Stimulated activated CD4-positive, alpha-beta T cell treated with anti-CD3 and anti-CD28 coated beads, Interleukin-4, amount 100 ng/mL, for 48 hours (primary cell): ENCODE results near the gene DNAH17.

ENCODE experiments used
- DNase-seq, 2 donors: peaks; one replicate each; pipeline ENCODE4 v3.0.0-alpha.2; 2020; ENCODE audit warnings: low read depth in 2 of 2

DNAH17 gene, protein sequence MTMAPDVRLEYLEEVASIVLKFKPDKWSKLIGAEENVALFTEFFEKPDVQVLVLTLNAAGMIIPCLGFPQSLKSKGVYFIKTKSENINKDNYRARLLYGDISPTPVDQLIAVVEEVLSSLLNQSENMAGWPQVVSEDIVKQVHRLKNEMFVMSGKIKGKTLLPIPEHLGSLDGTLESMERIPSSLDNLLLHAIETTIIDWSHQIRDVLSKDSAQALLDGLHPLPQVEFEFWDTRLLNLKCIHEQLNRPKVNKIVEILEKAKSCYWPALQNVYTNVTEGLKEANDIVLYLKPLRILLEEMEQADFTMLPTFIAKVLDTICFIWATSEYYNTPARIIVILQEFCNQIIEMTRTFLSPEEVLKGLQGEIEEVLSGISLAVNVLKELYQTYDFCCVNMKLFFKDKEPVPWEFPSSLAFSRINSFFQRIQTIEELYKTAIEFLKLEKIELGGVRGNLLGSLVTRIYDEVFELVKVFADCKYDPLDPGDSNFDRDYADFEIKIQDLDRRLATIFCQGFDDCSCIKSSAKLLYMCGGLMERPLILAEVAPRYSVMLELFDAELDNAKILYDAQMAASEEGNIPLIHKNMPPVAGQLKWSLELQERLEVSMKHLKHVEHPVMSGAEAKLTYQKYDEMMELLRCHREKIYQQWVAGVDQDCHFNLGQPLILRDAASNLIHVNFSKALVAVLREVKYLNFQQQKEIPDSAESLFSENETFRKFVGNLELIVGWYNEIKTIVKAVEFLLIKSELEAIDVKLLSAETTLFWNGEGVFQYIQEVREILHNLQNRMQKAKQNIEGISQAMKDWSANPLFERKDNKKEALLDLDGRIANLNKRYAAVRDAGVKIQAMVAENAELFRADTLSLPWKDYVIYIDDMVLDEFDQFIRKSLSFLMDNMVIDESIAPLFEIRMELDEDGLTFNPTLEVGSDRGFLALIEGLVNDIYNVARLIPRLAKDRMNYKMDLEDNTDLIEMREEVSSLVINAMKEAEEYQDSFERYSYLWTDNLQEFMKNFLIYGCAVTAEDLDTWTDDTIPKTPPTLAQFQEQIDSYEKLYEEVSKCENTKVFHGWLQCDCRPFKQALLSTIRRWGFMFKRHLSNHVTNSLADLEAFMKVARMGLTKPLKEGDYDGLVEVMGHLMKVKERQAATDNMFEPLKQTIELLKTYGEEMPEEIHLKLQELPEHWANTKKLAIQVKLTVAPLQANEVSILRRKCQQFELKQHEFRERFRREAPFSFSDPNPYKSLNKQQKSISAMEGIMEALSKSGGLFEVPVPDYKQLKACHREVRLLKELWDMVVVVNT (N-terminal part only)

DNA sequence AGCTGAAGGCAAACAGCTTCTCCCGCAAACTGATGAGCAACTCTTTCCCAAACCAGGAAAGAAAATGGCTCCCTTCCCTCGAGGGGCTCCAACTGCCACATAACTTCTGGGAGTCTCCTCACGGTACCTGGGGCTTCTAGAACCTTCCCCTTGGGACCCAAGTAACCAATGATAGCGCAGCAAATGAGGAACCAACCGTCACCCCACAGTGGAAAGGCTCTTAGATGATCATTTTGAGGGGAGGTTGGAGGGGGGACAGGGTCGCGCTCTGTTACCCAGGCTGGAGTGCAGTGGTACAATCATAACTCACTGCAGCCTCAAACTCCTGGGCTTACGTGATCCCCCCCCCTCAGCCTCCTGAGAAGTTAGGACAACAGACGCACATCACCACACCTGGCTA is at the start of gene DNAH17:
Gene DNAH17, minus strand, starts transcription at position 101 of the 400 bp plus-strand sequence. CDS start 2,339 bp downstream, outside the sequence.
- no peak for DNase-seq

DNA sequence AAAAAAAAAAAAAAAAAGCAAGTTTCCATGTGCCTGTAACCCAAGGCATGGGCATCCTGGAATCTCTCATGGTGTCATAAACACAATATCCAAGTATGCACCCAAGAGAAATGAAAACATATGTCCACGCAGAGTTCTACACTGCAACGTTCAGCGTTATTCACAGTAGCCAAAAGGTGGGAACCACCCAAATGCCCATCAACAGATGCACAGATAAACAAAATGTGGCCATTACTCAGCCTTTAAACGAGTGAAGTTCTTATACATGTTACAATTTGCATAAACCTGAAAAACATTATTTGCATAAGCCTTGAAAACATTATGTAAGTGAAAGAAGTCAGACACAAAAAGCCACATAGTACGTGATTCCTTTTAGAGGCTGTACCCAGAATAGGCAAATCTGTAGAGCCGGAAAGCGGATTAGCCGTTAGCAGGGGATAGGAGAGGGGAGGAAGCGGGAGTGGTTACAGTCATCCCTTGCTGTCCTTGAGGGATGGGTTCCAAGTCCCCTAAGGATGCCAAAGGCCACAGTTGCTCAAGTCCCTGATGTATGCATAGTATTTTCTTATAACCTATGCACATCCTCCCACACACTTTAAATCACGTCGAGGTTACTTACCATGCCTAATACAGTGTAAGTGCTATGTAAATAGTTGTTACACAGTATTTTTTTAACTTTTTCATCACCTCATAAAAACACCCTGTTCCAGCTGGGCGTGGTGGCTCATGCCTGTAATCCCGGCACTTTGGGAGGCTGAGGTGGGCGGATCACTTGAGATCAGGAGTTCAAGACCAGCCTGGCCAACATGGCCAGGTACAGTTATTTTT is 47.3 kb upstream of the DNAH17 start:
- no peak for DNase-seq

DNA sequence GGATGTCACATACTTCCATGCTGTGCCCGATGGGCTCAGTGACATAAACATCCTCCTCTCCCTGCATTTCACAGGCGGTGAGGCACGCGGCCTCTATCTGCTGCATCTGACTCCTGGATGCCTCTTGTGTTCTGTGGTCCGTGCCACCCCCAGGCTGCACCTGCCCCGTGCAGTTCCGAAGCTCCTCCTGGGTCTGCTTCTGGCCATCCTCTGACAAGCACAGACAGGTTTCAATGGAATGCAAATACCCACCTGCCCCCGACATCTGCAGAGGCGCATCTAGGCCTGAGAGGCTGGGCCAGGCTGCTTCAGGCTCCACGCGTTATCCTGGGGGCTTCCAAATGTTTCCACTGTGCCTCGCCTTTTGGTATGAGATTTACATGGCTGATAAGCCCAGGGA is 46.3 kb upstream of the DNAH17 start:
- no peak for DNase-seq

DNA sequence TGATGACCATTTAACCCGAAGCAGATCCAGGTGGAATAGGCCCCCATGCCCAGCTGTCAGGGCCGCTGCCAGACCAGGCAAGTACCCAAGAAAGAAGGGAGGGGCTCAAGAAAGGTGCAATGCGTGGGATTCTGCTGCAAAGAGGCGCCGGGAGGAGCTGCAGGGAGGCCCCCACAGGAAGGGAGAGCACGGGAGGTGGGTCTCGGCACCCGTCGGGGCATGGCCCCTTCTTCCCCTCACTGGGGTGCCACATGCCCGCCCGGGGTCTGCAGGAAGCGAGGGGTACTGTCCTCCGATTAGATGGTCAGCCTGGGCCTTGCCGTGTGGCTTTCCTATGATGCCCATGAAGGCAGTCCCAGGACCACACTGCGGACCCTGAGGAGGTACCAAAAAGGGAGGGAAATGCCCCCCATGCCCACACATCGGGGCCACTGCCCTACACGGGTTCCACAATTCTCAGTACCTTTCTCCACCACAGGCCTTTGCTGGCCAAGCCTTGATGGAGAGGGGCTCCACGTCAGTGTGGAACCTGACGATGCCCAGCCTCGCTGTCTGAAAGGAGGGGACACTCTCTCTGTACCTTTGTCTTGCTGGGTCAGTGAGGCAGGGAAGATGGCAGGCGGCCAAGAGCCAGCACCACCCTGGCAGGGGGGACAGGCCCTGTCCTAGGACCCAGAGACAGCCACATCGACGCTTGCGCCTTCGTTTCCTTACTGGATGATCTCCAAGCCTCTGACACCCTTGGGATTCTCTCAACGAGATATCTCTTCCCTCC is 45.5 kb upstream of the DNAH17 start:
- DNase-seq = no peak

DNA sequence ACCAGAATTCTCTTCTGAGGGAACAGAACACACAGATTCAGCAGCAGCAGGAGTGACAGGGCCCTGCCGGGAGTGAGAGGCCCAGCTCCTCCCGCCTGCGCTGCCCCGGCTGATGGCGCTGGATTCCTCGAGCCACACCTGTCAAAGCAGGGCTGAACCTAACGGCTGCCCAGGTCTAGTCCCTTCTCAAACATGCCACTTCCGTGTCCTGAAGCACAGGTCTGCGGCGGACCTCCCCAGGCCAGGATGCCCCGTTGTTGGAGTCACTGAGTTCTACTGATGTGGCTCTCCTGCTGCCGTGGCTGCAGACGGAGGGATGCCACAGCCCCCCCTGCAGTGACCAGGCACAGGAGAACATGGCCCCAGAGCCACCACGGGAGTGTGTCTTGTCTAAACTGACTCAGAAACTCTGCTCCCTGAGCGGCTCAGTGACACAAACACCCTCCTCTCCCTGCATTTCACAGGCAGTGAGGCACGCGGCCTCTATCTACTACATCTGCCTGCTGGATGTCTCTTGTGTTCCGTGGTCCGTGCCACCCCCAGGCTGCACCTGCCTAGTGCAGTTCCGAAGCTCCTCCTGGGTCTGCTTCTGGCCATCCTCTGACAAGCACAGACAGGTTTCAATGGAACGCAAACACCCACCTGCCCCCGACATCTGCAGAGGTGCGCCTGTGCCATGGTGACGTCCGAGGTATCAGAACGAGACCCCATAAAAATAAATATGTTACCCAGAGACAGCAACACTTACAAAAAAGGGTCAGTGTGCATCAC is 44.7 kb upstream of the DNAH17 start:
- no peak for DNase-seq

DNA sequence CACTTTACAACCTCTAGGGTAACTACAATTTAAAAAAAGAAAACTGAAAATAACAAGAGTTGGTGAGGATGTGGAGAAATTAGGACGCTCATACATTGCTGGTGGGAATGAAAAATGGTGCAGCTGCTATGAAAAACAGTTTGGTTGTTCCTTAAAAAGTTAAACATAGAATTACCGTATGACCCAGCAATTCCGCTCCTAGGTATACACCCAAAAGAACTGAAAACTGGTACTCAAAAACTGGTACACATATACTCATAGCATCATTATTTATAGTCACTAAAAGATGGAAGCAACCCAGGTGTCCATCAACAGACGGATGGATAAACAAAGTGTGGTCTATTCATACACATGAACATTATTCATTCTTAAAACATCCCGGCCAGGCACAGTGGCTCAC is 42.9 kb upstream of the DNAH17 start:
- no peak for DNase-seq

DNA sequence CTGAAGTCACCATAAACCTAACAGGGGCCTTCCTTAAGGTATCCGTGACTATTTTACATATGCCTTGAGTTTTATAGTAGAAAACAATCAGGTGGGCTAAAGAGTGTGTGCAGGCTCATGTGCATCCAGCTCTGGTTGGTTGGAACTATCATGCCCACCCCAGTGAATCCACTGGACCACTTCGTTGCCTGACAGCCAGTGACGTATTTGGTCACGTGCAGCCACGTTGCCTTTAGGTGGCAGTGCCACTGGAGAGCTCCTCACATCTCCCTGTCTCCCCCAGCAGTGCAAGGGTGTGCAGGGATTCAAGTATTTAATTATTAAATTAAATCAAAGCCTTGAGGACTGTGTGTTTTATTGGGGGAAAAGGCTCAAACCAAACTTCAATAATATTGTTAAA is 42.1 kb upstream of the DNAH17 start:
- no peak for DNase-seq

DNA sequence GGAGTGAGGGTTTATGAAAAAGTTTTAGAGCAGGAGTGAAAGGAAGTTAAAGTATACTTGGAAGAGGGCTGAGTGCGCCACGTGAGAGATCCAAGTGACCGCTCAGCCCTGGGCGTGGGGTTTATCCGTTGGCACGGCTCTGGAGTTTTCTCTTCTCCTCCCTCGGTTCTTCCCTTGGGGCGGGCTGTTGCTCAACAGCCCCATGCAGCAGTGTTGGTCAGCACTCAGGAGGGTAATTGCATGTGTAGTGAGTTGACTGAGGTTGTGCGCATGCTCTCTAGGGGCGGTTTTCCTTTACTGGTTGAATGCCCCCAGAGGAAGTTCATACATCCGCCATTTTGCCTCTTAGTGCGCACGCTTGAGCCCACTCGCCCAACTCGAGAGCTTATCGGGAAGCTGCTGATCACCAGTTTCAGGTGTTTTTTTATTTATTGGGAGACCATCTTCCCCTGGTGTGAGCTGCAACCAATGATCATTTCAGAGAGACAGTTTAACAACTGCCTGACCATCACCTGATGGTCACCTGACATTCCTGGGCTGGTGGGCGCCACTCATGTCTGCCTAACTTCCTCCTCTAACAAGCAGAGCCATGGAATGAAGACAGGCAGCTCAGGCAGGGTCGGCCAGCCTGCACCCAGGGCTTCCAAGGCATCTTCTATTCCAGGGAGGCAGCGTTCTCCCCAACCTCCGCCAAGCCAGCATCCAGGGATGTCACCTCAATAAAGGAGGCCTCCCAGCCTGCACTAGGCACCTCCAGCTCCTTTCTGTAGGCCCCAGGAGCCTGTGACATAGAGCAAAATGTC is 41.3 kb upstream of the DNAH17 start:
- DNase-seq = no peak

DNA sequence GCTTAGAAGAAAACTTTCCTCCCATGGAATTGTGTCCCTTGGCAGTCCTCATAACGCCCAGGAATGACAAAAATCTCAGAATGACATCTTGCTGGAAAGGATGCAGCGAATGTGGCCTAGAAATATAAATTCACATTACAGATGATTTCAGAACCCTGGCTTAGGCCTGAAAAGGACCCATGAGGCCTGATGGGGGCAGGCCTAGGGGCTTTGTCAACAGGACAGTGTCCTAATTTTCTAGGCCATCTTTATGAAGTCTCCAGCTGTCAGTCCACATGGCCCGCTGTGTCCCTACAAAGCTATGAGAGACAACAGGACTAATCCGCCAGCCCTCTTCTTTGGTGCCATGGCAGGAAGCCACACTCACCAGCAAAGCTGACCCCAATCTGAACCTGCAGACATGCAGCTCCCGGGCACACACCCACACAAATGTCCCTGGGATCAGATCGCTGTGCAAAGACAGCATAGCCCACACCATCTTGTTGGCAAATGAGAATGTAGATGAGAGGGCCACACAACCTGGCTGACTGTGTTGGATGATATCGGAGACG is 40.4 kb upstream of the DNAH17 start:
- no peak for DNase-seq

DNA sequence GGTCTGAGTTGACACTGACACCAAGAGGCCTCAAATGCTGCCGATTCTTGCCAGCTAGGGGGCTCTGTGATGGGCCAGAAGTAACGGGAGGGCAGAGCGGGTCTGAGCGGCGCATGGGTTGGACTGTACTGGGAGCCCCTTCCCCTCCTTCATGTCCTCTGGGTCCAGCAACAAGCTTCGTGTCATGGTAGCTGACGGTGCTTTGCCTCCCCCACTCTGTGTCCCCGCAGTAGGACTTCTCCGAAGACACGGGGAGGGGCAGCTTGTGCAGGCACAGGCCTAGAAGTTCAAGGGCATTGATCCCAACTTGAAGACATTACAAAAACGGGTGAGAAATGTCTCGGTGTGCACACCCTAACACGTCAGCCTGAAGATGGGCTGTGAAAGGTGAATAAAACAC is 39.8 kb upstream of the DNAH17 start:
- no peak for DNase-seq

DNA sequence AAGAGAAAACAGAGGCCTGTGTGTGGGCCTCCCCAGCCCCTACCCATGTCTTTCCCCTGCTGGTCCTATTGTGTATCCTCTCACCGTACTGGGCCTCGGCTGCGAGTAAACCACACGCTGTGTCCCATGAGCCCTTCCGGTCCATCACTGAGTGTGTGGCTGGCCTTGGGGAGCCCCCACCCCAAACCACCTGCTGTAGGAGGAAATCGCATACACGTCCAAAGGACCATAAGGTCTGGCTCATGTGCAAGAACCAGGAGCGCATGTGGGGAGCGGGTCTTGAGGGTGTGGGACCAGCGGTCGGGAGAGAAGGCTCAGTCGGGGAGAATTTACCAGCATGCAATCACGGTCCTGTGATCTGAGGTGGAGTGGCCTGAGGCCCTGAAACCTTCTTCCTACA is 38.4 kb upstream of the DNAH17 start:
- no peak for DNase-seq

DNA sequence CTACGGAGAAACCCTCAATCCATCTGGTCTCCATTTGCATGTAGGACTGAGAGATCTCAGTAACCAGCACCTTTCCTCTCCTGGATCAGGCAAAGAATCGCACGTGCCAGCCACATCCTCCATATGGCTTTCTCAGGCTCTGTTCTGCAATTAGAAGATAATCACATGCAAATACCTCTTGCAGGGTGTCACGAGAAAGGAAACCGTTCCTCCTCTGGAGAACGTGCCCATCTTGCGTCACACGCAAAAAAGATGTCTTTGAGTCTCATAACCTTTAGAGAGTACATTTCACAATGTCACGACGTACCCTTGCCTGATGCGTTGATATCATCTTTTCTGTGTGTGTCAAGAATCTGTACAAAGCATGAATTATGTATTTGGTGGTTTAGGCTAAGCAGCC is 36.2 kb upstream of the DNAH17 start:
- no peak for DNase-seq

DNA sequence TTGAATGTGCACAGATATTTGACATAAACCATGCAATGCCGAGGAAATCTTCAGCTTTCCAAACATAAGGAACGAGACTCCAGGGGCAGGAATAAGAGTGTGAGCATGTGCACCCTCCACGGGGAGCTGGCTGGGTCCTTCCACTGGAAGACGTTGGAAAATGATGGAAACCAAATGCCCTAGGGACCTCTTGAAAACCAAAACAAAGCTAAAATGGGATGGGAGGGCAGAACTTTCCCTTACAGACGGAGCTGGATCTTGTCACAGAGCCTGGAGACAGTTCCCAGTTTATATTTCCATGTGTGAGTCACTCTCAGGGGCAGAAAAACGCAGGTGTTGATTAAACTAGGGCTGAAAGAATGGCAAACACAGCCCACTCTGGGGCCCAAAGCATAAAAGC is 34.4 kb upstream of the DNAH17 start:
- no peak for DNase-seq

DNA sequence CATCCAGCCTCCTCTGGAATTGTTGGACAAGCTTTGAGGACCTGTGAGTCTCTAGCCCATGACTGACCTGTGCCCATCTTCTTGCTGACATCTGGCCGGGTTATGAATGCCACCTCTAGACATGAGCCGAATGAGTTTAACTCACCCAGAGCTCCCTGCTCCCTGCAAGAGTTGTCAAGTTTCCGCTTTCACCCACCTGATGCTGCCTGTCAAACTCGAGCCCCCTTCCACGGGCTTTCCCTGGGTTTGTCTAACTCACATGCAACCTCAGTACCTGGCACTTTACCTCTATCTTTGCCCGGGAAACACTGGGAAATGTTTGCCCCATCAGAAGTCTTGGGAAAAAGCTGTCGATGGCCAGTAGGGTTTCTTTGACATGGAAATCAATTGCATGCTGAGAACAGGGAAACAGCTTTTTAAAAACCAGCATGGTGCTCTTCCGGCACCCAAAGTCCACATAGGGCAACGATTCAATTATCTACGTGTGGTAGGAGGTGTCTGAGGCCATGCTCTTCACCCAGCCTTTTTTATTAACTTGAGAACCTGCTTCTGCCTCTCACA is 33.8 kb upstream of the DNAH17 start:
- DNase-seq = no peak

DNA sequence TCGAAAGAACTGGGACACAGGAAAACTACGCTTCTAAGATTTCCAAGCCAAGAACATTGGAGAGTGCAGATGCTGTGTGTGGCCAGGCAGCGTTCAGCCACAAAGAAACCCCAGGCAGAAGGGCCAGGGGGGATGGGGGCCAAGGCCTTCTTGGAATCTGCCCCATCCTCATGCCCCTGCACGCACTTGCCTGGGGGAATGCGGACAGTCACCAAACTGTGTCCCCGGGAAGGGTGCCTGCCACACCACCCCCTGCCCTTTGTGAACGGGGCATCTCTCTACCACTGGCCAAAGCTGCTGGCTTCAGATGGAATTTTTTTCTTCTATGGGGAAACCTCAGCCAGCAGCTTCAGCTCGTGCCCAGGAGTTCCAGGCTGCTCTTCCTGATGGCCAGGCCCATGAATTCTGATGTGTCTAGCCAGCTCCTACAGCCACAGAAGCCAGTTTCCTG is 32.0 kb upstream of the DNAH17 start:
- no peak for DNase-seq

DNA sequence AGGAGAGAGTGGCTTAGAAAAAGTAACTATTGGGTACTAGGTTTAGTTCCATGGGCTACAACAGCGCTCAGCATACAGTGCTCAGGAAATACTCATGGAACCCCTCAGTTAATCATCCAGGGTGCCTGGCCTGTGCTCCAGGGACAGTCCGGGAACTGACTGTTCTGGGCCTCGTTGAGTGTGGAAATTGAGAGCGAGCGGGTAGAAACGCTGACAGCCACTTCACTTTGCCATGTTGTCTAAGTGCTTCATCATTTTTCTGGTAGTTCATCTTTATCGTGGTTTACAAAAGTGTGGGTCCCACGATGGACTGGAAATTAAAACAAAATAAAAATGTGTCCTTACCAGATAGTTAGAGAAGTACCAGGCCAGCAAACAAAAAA is 31.6 kb upstream of the DNAH17 start:
- DNase-seq = no peak

DNA sequence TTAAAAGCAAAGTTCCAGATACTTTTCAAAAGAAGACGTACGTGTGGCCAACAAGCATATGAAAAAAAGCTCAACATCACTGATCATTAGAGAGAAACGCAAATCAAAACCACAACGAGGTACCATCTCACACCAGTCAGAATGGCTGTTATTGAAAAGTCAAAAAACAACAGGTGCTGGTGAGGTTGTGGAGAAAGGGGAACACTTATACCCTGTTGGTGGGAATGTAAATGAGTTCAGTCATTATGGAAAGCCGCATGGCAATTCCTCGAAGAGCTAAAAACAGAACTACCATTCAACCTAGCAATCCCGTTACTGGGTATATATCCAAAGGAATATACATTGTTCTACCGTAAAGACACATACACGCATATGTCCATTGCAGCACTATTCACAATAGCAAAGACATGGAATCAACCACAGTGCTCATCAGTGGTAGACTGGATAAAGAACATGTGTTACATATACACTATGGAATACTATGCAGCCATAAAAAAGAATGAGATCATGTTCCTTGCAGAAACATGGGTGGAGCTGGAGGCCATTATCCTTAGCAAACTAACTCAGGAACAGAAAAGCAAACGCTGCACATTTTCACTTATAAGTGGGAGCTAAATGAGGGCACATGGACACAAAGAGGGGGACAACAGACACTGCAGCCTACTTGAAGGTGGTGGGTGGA is 31.1 kb upstream of the DNAH17 start:
- DNase-seq = no peak

DNA sequence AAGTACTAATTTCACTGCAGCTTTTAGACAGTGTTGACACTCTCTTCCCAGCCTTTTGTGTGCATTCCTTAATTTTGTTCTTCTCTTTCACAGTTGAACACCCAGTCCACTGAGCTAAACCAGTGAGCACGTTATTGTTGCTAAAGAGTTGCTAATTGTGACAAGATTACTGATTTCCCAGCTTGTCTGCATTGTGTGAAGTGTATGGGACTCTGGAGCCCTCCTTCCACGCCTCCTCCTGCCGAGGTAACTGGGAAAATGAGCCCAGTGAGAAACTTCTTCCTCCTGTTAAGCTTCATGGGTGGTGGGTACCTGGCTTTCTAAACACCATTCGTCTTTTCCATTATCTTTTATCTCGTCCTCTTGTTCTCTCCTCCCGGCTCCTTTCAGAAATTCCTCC is 29.8 kb upstream of the DNAH17 start:
- no peak for DNase-seq
